Measurements from ENCODE around the gene C1orf21. TPM values are rescaled to one million over a fixed set of nuclear protein-coding genes. Genes with fewer than 3 reads are reported as not detected.

The C1orf21 gene
- total and polyA plus RNA-seq, 2 donors (not counting 1 experiment from before 2014, with no cell fraction given): 53.0 to 95.4 TPM

DNA sequence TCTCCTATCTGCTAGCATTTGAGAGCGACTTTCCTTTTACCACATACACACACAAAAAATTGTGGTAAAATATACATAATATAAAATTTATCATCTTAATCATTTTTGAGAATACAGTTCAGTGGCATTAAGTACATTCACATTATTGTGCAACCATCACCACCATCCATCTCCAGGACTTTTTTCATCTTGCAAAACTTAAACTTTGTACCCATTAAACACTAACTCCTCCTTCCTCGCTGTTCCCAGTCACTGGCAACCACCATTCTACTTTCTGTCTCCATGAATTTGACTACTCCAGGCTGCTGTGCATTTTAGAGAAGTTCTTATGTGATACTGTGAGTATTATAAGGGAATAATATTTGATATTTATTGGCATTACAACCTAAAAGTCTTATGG lies 181.3 kb downstream of the C1orf21 start:
- Histone ChIP-seq H4K20me1 (ENCODE audit: control insufficient read depth, extremely low read depth, insufficient read depth, low read length) (no peaks in the 10 kb centered on the region), H3K4me1 (ENCODE audit: control insufficient read depth, extremely low read depth, insufficient read depth, low read length) (no peaks in the 10 kb centered on the region), H3K9ac (ENCODE audit: insufficient read depth, low read length) (no peak overlapping the region), H3K27ac (ENCODE audit: insufficient read depth, low read length) (no peak overlapping the region), H3K36me3 (ENCODE audit: control insufficient read depth, insufficient read depth, low read length) (no peaks in the 10 kb centered on the region), H3K27me3 (ENCODE audit: control insufficient read depth, insufficient read depth, low read length) (no peaks in the 10 kb centered on the region), H3K4me2 (ENCODE audit: extremely low read depth, insufficient read depth, low read length) (no peak overlapping the region), H3K9me3 (ENCODE audit: control insufficient read depth, insufficient read depth, low read depth, low read length) (no peaks in the 10 kb centered on the region), H3K79me2 (ENCODE audit: control insufficient read depth, insufficient read depth, low read length) (no peaks in the 10 kb centered on the region), H2AFZ (ENCODE audit: low read length) (no peak overlapping the region), H3K4me3 (replicated peaks in 1 of 4; ENCODE audit: control extremely low read depth in 1 of 4, insufficient read depth in 1 of 4, low read depth in 3 of 4, low read length in 4 of 4) (no peak overlapping the region)
- TF ChIP-seq, protein P1, sequence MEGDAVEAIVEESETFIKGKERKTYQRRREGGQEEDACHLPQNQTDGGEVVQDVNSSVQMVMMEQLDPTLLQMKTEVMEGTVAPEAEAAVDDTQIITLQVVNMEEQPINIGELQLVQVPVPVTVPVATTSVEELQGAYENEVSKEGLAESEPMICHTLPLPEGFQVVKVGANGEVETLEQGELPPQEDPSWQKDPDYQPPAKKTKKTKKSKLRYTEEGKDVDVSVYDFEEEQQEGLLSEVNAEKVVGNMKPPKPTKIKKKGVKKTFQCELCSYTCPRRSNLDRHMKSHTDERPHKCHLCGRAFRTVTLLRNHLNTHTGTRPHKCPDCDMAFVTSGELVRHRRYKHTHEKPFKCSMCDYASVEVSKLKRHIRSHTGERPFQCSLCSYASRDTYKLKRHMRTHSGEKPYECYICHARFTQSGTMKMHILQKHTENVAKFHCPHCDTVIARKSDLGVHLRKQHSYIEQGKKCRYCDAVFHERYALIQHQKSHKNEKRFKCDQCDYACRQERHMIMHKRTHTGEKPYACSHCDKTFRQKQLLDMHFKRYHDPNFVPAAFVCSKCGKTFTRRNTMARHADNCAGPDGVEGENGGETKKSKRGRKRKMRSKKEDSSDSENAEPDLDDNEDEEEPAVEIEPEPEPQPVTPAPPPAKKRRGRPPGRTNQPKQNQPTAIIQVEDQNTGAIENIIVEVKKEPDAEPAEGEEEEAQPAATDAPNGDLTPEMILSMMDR (conservative IDR thresholded peaks at IDR 0.05 in 1 of 2, IDR thresholded peaks at IDR 0.05 in 1 of 2; ENCODE audit: low read depth in 1 of 2, low read length in 2 of 2): no peak
- TF ChIP-seq EZH2 (IDR thresholded peaks at IDR 0.05; ENCODE audit: low read length, missing control alignments): no peak
- peak in 1 of 2 donors; percentile 32 for DNase-seq (ENCODE audit: low read depth in 2 of 2)

DNA sequence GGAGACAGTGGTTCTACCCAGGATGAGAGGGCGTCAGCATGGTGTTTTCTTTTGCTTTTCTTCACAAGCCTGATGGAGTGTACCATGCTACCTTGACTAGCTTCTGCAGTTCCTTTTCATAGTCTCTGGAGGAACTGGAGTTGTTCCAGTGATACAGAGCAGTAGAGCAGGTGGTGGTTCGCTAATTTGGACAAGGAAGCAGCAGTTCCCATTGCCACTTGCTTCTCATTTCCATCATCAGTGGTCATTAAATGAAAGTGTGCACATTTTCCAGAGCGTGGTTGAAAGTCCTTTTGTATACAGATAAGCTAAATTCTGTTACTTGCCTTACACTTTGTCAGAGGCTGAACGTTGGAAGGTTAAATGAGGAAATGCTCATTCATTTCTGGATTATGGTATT lies 182.3 kb downstream of the C1orf21 start:
- no peaks in the 10 kb centered on the region for H3K9me3 ChIP-seq (ENCODE audit: control insufficient read depth, insufficient read depth, low read depth, low read length)
- no peak overlapping the region for H3K4me2 ChIP-seq (ENCODE audit: extremely low read depth, insufficient read depth, low read length)
- no peaks in the 10 kb centered on the region for H3K4me1 ChIP-seq (ENCODE audit: control insufficient read depth, extremely low read depth, insufficient read depth, low read length)
- H3K36me3 ChIP-seq (ENCODE audit: control insufficient read depth, insufficient read depth, low read length): no peaks in the 10 kb centered on the region
- no peaks in the 10 kb centered on the region for H4K20me1 ChIP-seq (ENCODE audit: control insufficient read depth, extremely low read depth, insufficient read depth, low read length)
- DNase-seq (ENCODE audit: low read depth in 2 of 2): no peak
- no peaks in the 10 kb centered on the region for H3K27me3 ChIP-seq (ENCODE audit: control insufficient read depth, insufficient read depth, low read length)
- H3K27ac ChIP-seq (ENCODE audit: insufficient read depth, low read length): no peak overlapping the region
- no peak overlapping the region for H3K4me3 ChIP-seq (replicated peaks in 1 of 4; ENCODE audit: control extremely low read depth in 1 of 4, insufficient read depth in 1 of 4, low read depth in 3 of 4, low read length in 4 of 4)
- no peak overlapping the region for H2AFZ ChIP-seq (ENCODE audit: low read length)
- no peak overlapping the region for H3K9ac ChIP-seq (ENCODE audit: insufficient read depth, low read length)
- TF ChIP-seq, protein P1 (conservative IDR thresholded peaks at IDR 0.05 in 1 of 2, IDR thresholded peaks at IDR 0.05 in 1 of 2; ENCODE audit: low read depth in 1 of 2, low read length in 2 of 2): no peak
- TF ChIP-seq EZH2 (IDR thresholded peaks at IDR 0.05; ENCODE audit: low read length, missing control alignments): no peak
- H3K79me2 ChIP-seq (ENCODE audit: control insufficient read depth, insufficient read depth, low read length): no peaks in the 10 kb centered on the region

DNA sequence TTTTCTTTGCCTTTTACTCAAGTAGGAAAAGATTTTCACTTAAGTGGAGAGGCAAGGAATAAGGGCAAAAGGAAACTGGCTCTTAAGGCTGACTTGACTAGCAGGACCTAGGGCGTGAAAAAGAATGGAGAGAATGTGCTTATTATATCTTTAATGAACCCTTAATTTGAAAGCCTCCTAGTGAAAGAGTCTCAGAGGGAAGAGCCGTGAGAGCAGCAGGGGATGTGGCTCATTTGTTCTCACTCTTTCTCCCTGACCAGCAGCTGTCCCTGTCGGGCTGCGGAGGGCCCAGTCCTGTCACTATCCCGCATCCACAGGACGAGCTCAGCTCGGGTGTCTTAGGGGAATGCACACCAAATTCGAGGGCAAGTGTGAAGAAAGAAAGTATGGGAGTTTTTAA lies 187.8 kb downstream of the C1orf21 start:
- no peak overlapping the region for H3K27ac ChIP-seq (ENCODE audit: insufficient read depth, low read length)
- no peaks in the 10 kb centered on the region for H4K20me1 ChIP-seq (ENCODE audit: control insufficient read depth, extremely low read depth, insufficient read depth, low read length)
- H3K27me3 ChIP-seq (ENCODE audit: control insufficient read depth, insufficient read depth, low read length): no peaks in the 10 kb centered on the region
- H3K9ac ChIP-seq (ENCODE audit: insufficient read depth, low read length): no peak overlapping the region
- no peaks in the 10 kb centered on the region for H3K79me2 ChIP-seq (ENCODE audit: control insufficient read depth, insufficient read depth, low read length)
- H3K4me3 ChIP-seq (replicated peaks in 1 of 4; ENCODE audit: control extremely low read depth in 1 of 4, insufficient read depth in 1 of 4, low read depth in 3 of 4, low read length in 4 of 4): no peak overlapping the region
- H3K36me3 ChIP-seq (ENCODE audit: control insufficient read depth, insufficient read depth, low read length): no peaks in the 10 kb centered on the region
- no peak for DNase-seq (ENCODE audit: low read depth in 2 of 2)
- H3K9me3 ChIP-seq (ENCODE audit: control insufficient read depth, insufficient read depth, low read depth, low read length): no peaks in the 10 kb centered on the region
- H2AFZ ChIP-seq (ENCODE audit: low read length): no peak overlapping the region
- no peak overlapping the region for H3K4me2 ChIP-seq (ENCODE audit: extremely low read depth, insufficient read depth, low read length)
- TF ChIP-seq EZH2 (IDR thresholded peaks at IDR 0.05; ENCODE audit: low read length, missing control alignments): no peak
- no peaks in the 10 kb centered on the region for H3K4me1 ChIP-seq (ENCODE audit: control insufficient read depth, extremely low read depth, insufficient read depth, low read length)

All from fibroblast of lung (primary cell).